Cardiac muscle cell (in vitro differentiated cells and primary cell): ENCODE measurements around the gene SECISBP2. TPM values are rescaled to one million over a fixed set of nuclear protein-coding genes. Genes with fewer than 3 reads are reported as not detected.

ENCODE experiments used
- DNase-seq, 2 donors: peaks; one replicate each; pipeline versions ENCODE4 v3.0.0 to v3.0.0-alpha.2; 2010 to 2017; ENCODE audit warnings: low read depth in 1 of 2, low spot score in 1 of 2
- H3K27ac ChIP-seq: fragments of 200-600 bp; sonication (generic); 2 replicates; pipeline ENCODE4 v1.5.1; 2016
- H3K27me3 ChIP-seq: fragments of 200-600 bp; sonication (generic); 2 replicates; pipeline ENCODE4 v1.6.0; 2016; ENCODE audit warnings: control low read depth
- H3K36me3 ChIP-seq: fragments of 200-600 bp; sonication (generic); 2 replicates; pipeline ENCODE4 v1.5.1; 2016; ENCODE audit warnings: control low read depth
- H3K4me1 ChIP-seq: fragments of 200-600 bp; sonication (generic); 2 replicates; pipeline ENCODE4 v1.8.1; 2017; ENCODE audit warnings: low read depth, mild to moderate bottlenecking, mixed run types
- H3K4me3 ChIP-seq: fragments of 200-600 bp; sonication (generic); 2 replicates; pipeline ENCODE4 v1.5.1; 2016; ENCODE audit warnings: mild to moderate bottlenecking
- H3K9me3 ChIP-seq: fragments of 200-600 bp; sonication (generic); 2 replicates; pipeline ENCODE4 v1.5.1; 2017; ENCODE audit warnings: low read depth, mild to moderate bottlenecking, control low read depth
- CTCF ChIP-seq: IDR thresholded peaks from 2 replicates; pipeline ENCODE4 v1.5.1; 2012; ENCODE audit warnings: low read depth, mild to moderate bottlenecking, low read length
- polyA plus RNA-seq: library from polyadenylated mRNA; unstranded; fragments of >200 nt; fragmentation: Nextera tagmentation; extraction: Ambion mirVana; gene quantifications from 2 replicates; pipeline ENCODE4 v1.2.1, GENCODE V29; 2016
- total RNA-seq: library from RNA; depleted of rRNA; stranded (reverse); fragments of >200 nt; gene quantifications from 2 replicates; pipeline ENCODE4 v1.2.3, GENCODE V29; 2016

The SECISBP2 gene
- total and polyA plus RNA-seq, 2 experiments from 2014 or later = 20.4 to 20.5 TPM

GRCh38 chr9:89347651-89348050 lies 29.4 kb downstream of the SECISBP2 start:
- H3K36me3 ChIP-seq = peaks cover 40% of the 10 kb centered on the region
- H3K27ac ChIP-seq = no peak overlapping the region
- DNase-seq = no peak
- H3K4me3 ChIP-seq = no peak overlapping the region
- TF ChIP-seq CTCF = no peak
- H3K27me3 ChIP-seq = no peaks in the 10 kb centered on the region
- H3K9me3 ChIP-seq = no peaks in the 10 kb centered on the region
- H3K4me1 ChIP-seq = no peaks in the 10 kb centered on the region

GRCh38 chr9:89349607-89350006 lies 31.3 kb downstream of the SECISBP2 start:
- no peak overlapping the region for H3K27ac ChIP-seq
- no peaks in the 10 kb centered on the region for H3K27me3 ChIP-seq
- DNase-seq = no peak
- no peaks in the 10 kb centered on the region for H3K4me1 ChIP-seq
- H3K4me3 ChIP-seq = no peak overlapping the region
- no peak for TF ChIP-seq CTCF
- peaks cover 51% of the 10 kb centered on the region for H3K36me3 ChIP-seq
- H3K9me3 ChIP-seq = no peaks in the 10 kb centered on the region

- Histone ChIP-seq H3K9me3 (no peaks in the 10 kb centered on the region), H3K36me3 (peaks cover 60% of the 10 kb centered on the region), H3K27ac (no peak overlapping the region), H3K4me3 (no peak overlapping the region), H3K4me1 (no peaks in the 10 kb centered on the region), H3K27me3 (no peaks in the 10 kb centered on the region)
- no peak for TF ChIP-seq CTCF
- no peak for DNase-seq
Measured at GRCh38 chr9:89350988-89351557, 32.8 kb downstream of the SECISBP2 start.

- H3K27me3 ChIP-seq = no peaks in the 10 kb centered on the region
- H3K27ac ChIP-seq = no peak overlapping the region
- H3K9me3 ChIP-seq = no peaks in the 10 kb centered on the region
- H3K4me1 ChIP-seq = no peaks in the 10 kb centered on the region
- peaks cover 59% of the 10 kb centered on the region for H3K36me3 ChIP-seq
- DNase-seq = no peak
- H3K4me3 ChIP-seq = no peak overlapping the region
- TF ChIP-seq CTCF = no peak
Measured at GRCh38 chr9:89351584-89352300, 33.4 kb downstream of the SECISBP2 start.

GRCh38 chr9:89352451-89352850 lies 34.2 kb downstream of the SECISBP2 start:
- H3K4me3 ChIP-seq = no peak overlapping the region
- no peaks in the 10 kb centered on the region for H3K9me3 ChIP-seq
- H3K27me3 ChIP-seq = no peaks in the 10 kb centered on the region
- no peak overlapping the region for H3K27ac ChIP-seq
- TF ChIP-seq CTCF = no peak
- no peak for DNase-seq
- H3K4me1 ChIP-seq = no peaks in the 10 kb centered on the region
- H3K36me3 ChIP-seq = peaks cover 58% of the 10 kb centered on the region
